IPS DF 19.7 (cell line): ENCODE results near the gene RXRA.

Experiments used
- DNase-seq: peaks from one replicate; pipeline ENCODE4 v3.0.0-alpha.2; 2013; ENCODE audit warnings: low read depth, low spot score

RXRA gene

GRCh38 chr9:134466869-134467616, 140.8 kb downstream of the RXRA start:
- DNase-seq = no peak

GRCh38 chr9:134468358-134468757, 142.1 kb downstream of the RXRA start:
- no peak for DNase-seq

GRCh38 chr9:134469041-134469875, 143.0 kb downstream of the RXRA start:
- no peak for DNase-seq

DNA sequence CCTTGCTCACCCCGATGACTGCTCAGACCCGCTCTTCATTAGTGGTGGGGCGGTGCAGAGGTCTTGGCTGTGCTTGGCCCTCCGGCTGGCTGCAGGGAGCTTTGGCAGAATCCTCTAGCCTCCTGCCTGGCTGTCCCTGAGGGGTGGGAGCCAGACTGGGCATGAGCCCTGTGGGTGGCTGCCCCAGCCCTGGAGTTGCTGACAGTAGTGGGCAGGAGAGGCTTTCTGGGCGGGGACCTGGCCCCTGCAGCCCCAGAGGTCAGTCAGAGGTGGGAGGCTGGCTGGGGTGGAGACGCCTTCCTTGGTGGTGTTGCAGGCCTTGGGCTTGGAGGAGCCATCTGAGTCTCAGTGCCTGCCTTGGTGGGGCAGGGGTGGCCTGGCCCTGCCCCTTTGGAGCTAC, 146.0 kb downstream of the RXRA start:
- DNase-seq = no peak

DNA sequence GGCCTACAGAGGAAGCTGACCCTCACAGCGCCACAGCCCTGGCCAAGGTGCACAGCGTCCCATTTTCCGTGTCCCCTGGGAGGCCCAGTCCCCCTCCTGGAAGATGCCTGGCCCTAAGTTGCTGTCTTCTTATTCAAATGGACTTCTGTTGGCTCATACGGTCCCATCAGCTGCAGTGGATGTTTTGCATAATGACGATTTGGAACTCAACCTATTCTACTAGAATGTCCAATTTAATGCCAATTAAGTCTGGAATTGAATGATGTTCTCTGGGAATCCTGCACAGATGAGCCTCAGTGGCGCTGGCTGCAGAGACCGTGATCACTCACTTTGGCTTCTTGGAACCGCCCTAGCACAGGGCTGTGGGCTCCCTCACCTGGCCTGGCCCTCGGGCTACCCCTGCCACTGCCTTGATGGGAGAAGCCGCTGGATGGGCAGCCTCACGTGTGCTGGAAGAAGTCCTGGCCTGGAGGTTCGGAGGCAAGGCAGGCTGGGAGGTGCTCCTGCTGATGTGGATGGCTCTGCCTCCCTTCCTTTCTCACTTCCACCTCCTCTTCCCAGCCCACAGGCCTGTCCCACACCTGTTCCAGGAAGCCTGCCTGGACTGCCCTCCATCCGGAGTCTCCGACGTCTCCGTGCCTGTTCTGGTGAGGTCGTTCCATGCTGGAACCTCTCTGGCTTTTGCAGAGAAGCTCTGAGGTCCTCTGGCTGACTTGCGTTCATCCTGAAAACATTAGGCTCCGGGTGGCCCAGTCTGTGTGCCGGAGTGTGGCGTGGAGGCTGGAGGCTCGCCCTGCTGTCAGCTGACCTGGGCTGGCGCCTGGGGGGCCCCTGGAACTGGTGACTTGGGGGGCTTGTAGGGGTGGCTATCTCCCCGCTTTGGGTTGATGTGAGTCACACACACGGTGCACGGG, 147.1 kb downstream of the RXRA start:
- no peak for DNase-seq

DNA sequence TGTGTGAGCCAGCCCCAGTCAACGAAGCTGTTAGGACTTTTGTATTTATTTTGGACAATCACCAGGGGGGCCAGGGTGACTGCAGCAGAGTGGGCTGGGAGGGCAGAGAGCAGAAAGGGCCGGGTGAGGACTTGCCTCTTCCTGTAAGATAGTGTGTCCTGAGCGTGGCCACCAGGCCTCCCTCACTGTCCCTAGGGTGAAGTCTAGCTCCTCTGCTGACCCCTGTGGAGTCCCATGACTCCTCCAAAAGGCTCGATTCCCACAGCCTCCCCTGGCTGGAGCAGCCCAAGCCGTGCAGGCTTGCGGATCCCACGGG, 147.8 kb downstream of the RXRA start:
- DNase-seq = no peak

DNA sequence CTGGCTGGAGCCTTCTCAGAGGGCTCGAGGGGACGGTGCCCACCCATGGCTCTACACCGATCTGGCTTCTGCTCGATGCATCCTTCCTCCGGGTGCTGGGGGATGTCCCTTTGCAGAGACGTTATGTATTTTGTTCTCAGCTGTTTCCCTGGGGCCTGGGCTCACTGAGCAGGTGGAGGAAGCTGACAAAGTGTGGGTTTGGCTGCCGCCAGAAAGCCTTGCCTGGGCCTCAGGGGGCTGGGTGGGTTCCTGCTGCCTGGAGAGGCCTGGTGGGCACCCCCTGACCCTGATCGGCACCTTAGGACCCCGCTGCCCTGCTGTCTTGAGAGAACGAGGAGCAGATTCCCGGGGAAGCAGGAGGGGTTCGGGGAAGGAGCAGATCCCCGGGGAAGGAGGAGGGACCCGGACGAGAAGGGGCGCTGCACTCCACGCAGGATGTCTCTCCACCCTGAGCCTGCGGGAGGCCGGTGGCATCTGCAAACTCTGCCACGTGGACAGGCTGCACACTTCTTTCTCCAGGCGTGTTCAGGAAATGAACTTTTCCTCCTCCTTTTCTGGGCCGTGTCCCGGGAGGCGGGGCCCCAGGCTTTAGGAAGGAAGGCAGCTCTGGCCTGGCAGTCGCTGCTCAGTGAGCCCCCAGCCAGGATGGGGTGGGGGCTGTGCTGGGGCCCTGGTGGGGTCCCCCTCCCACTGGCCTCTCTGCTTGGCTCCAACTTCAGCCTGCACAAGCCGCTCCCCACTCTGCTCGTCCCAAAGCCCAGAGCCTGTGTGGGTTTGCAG, 148.9 kb downstream of the RXRA start:
- DNase-seq = no peak

DNA sequence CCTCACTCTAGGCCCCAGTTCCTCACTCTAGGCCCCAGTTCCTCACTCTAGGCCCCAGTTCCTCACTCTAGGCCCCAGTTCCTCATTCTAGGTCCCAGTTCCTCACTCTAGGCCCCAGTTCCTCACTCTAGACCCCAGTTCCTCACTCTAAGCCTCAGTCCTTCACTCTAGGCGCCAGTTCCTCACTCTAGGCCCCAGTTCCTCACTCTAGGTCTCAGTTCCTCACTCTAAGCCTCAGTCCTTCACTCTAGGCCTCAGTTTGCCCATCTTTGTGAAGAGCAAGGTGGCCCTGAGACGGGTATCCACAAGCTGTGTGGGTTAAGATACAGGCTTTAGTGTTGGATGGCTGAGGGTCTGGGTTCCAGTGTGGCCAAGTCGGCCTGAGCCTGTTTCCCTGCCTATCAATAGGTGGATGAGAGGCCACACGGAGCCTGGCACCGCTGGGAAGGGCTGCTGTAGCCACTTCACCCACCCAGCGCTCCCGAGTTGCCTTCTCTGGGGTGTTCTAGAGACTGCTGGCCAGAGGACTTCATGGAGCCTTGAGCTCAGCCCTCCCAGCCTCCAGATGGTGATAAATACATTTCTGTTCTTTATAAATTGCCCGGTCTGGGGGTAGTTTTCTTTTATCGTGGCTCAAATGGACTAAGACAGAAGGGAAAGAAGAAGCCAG, 150.2 kb downstream of the RXRA start:
- no peak for DNase-seq

DNA sequence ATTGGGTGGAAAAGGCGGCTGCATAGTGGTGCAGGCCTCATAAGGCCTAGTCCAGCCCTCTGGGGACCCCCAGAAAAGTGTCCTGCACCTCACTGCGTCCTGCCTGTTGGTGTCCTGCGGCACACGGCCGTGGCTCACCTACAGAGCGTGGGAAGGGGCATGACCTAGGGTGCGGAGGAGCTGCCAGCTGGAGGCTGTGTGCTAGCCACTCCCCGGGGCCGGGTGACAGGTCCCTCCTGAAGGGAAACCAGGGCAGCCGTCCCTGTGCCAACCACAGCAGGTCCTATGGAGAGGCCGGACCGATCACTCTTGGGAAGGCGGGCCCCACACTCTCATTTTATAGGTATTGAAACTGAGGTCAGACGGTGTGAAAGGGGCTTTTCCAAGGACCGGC, 150.7 kb downstream of the RXRA start:
- DNase-seq = no peak

- no peak for DNase-seq
Observed at GRCh38 chr9:134477342-134477925, 151.2 kb downstream of the RXRA start.

GRCh38 chr9:134477927-134478326, 151.7 kb downstream of the RXRA start:
- no peak for DNase-seq

DNA sequence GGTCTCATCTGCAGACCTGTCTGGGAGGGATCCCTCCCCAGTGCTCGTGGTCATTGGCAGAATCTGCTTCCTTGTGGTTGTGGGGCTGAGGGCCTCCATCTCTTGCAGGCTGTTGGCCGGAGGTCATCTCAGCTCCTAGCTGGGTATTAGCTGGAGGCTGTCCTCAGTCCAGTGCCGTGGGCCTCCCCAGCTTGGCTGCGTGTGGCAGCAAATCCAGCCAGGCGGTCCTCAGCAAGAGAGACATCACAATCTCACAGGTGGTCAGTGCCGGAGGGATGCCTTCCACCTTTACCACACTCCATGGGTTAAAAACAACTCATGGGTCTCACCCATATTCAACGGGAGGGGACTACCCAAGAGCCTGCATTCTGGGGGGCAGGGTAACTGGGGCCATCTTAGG, 155.5 kb downstream of the RXRA start:
- DNase-seq = no peak

DNA sequence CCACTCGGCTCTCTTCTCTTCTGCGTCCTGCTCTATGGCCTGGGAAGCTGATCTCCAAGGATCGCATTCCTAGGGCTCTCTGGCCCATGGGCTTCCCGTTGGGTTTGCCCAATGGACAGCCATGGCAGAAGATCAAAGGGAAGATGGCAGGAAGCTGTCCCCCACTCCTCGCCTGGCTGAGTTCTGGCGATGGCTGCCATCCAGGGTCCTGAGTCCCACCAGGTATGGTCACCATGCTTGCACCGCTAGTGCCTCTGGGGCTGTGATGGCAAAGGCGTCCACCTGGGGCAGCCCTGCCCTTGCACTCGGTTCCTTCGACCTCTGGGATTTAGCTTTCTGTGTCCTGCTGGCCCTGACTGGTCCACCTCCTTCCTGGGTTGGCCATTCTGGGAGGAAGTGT, 156.0 kb downstream of the RXRA start:
- DNase-seq = no peak

GRCh38 chr9:134483361-134484184, 157.3 kb downstream of the RXRA start:
- no peak for DNase-seq

- no peak for DNase-seq
Observed at GRCh38 chr9:134484479-134484878, 158.2 kb downstream of the RXRA start.

- no peak for DNase-seq
Observed at GRCh38 chr9:134485653-134486052, 159.4 kb downstream of the RXRA start.

GRCh38 chr9:134486143-134486591, 159.9 kb downstream of the RXRA start:
- DNase-seq = no peak

- DNase-seq = no peak
Observed at GRCh38 chr9:134486596-134486995, 160.3 kb downstream of the RXRA start.
